RKO (cell line): Measurements from ENCODE around the gene GGT7.
"Not testable (repeated sequence)": the region's sequence is repeated elsewhere in the genome, so short reads cannot be mapped to it uniquely, and the experiment has no call there.

Experiments
- DNase-seq: peaks from one replicate; pipeline ENCODE4 v3.0.0-alpha.2; 2016; ENCODE audit warnings: low spot score

GGT7 gene

GRCh38 chr20:34881689-34882088 is 9.0 kb upstream of the GGT7 start:
- no peak for DNase-seq

- not testable (repeated sequence) for DNase-seq
Measured at GRCh38 chr20:34880971-34881370, 8.3 kb upstream of the GGT7 start.

- DNase-seq, result no peak
Measured at GRCh38 chr20:34880215-34880850, 7.7 kb upstream of the GGT7 start.

- DNase-seq, result no peak
Measured at GRCh38 chr20:34876406-34877282, 4.0 kb upstream of the GGT7 start, which contains the start of gene ACSS2. Gene ACSS2, plus strand, starts transcription at chr20:34876612. Its CDS starts 34 bp downstream, at chr20:34876646.

GRCh38 chr20:34875642-34876405 is 3.2 kb upstream of the GGT7 start:
- peak; percentile 99 for DNase-seq

GRCh38 chr20:34874094-34874654 is 1.5 kb upstream of the GGT7 start:
- peak; percentile 91 for DNase-seq

GRCh38 chr20:34873583-34874093 is 982 bp upstream of the GGT7 start:
- no peak for DNase-seq

GRCh38 chr20:34871966-34872621 is 562 bp downstream of the GGT7 start:
- no peak for DNase-seq

GRCh38 chr20:34871320-34871926 is 1.2 kb downstream of the GGT7 start:
- no peak for DNase-seq

- DNase-seq, result no peak
Measured at GRCh38 chr20:34864216-34864615, 8.4 kb downstream of the GGT7 start.

- DNase-seq, result no peak
Measured at GRCh38 chr20:34863421-34863965, 9.2 kb downstream of the GGT7 start.

GRCh38 chr20:34862724-34863123 is 9.9 kb downstream of the GGT7 start:
- DNase-seq, result no peak

GRCh38 chr20:34861386-34862084 is 11.1 kb downstream of the GGT7 start:
- DNase-seq, result no peak

GRCh38 chr20:34859826-34860545 is 12.7 kb downstream of the GGT7 start:
- no peak for DNase-seq

GRCh38 chr20:34859367-34859766 is 13.3 kb downstream of the GGT7 start:
- no peak for DNase-seq

- no peak for DNase-seq
Measured at GRCh38 chr20:34852298-34852697, 20.4 kb downstream of the GGT7 start.

- no peak for DNase-seq
Measured at GRCh38 chr20:34850969-34851368, 21.7 kb downstream of the GGT7 start.

- DNase-seq, result no peak
Measured at GRCh38 chr20:34849778-34850177, 22.9 kb downstream of the GGT7 start.

- no peak for DNase-seq
Measured at GRCh38 chr20:34848597-34848996, 24.1 kb downstream of the GGT7 start.
